ENCODE results near the gene MIEF1.
A peak's percentile ranks its signal among the peaks of the same experiment; 100 is the strongest.
"Not testable (repeated sequence)": the region's sequence is repeated elsewhere in the genome, so short reads cannot be mapped to it uniquely, and the experiment has no call there.

The MIEF1 gene

DNA sequence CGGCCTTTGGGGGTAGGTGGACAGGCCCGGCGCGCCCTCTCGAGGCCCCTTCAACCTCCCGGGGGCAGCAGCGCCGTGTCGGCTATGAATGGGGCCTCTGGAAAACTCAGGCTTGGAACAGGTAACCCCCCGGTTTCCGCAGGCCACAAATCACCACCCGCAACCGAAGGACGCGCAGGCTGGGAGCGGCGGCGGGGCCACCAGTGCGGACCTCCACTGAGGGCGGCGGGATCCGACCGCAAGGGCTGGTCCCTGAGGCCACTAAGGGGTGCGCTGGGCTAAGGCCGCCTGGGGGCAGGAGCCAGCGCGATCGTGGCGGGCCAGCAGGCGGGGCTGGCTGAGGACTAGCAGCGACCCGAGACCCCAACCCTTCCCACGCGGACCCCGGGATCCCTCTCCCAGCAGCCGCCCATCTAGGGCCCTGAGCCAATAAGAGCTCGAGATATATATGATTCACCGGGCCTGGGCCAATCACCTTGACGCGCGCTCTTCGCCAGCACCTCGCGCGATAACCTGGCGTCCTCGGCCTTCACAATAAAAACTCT lies 17.7 kb downstream of the MIEF1 start:
- no peaks in the 10 kb centered on the region for H3K27me3 Mint-ChIP-seq
- peak overlapping the region; percentile 100 for H3K27ac Mint-ChIP-seq
- peaks cover 86% of the 10 kb centered on the region for H3K36me3 Mint-ChIP-seq (ENCODE audit: low read depth)
- peaks cover 66% of the 10 kb centered on the region for H3K4me1 Mint-ChIP-seq (ENCODE audit: low read depth)
- intact Hi-C loops (cut with micrococcal nuclease) = loop anchor here (1.0 to 10.0 kb wide), 6 partner anchors 13 to 345 kb away; partner anchors contain the start of genes MIEF1, RPL3, RPS19BP1 and SYNGR1
- peak overlapping the region; percentile 94 for H3K4me3 Mint-ChIP-seq
- H3K9me3 Mint-ChIP-seq = no peaks in the 10 kb centered on the region

DNA sequence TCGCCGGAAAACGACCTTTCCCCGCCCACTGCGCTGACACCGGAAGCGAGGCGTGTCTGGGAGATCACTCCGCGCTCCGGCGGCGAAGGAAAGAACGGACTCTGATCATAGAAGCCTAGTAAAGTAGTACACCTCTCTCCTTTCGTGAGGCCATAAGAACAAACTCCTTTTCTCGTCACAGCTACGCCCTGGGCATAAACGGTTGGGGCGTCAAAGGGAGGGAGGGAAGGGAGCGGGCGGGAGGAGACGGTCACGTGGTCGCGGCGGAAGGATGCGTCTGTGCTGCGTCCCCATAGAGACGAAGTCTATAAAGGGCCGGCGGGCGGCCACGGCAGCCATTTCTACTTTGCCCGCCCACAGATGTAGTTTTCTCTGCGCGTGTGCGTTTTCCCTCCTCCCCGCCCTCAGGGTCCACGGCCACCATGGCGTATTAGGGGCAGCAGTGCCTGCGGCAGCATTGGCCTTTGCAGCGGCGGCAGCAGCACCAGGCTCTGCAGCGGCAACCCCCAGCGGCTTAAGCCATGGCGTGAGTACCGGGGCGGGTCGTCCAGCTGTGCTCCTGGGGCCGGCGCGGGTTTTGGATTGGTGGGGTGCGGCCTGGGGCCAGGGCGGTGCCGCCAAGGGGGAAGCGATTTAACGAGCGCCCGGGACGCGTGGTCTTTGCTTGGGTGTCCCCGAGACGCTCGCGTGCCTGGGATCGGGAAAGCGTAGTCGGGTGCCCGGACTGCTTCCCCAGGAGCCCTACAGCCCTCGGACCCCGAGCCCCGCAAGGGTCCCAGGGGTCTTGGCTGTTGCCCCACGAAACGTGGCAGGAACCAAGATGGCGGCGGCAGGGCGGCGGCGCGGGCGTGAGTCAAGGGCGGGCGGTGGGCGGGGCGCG lies 18.4 kb downstream of the MIEF1 start, which contains the start of gene ATF4:
TSS of gene ATF4 (plus strand) at position 337 of the 880 bp plus-strand sequence. CDS start 884 bp downstream, outside the sequence.
- Mint-ChIP-seq H3K4me3 (peak within 1 kb of the TSS; percentile 94), H3K36me3 (ENCODE audit: low read depth) (peaks cover 86% of the 10 kb centered on the region), H3K27me3 (no peaks in the 10 kb centered on the region), H3K27ac (peak within 1 kb of the TSS; percentile 100), H3K4me1 (ENCODE audit: low read depth) (peaks cover 70% of the 10 kb centered on the region), H3K9me3 (no peaks in the 10 kb centered on the region)
- intact Hi-C loops (cut with micrococcal nuclease) = loop anchor here (1.0 to 10.0 kb wide), 3 partner anchors 18 to 346 kb away; partner anchors contain the start of genes MIEF1 and RPL3

DNA sequence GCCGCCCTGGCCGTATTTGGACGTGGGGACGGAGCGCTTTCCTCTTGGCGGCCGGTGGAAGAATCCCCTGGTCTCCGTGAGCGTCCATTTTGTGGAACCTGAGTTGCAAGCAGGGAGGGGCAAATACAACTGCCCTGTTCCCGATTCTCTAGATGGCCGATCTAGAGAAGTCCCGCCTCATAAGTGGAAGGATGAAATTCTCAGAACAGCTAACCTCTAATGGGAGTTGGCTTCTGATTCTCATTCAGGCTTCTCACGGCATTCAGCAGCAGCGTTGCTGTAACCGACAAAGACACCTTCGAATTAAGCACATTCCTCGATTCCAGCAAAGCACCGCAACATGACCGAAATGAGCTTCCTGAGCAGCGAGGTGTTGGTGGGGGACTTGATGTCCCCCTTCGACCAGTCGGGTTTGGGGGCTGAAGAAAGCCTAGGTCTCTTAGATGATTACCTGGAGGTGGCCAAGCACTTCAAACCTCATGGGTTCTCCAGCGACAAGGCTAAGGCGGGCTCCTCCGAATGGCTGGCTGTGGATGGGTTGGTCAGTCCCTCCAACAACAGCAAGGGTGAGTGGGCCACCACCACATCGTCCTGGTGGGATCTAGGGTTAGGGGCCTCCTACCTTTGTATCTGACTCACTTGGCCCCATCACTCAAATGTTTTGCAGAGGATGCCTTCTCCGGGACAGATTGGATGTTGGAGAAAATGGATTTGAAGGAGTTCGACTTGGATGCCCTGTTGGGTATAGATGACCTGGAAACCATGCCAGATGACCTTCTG lies 19.2 kb downstream of the MIEF1 start:
- intact Hi-C loops (cut with micrococcal nuclease) = loop anchor here (10.0 kb wide), 2 partner anchors 206 to 346 kb away; partner anchors contain the start of gene RPL3

DNA sequence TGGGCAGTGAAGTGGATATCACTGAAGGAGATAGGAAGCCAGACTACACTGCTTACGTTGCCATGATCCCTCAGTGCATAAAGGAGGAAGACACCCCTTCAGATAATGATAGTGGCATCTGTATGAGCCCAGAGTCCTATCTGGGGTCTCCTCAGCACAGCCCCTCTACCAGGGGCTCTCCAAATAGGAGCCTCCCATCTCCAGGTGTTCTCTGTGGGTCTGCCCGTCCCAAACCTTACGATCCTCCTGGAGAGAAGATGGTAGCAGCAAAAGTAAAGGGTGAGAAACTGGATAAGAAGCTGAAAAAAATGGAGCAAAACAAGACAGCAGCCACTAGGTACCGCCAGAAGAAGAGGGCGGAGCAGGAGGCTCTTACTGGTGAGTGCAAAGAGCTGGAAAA lies 20.0 kb downstream of the MIEF1 start:
- not testable (repeated sequence) for H3K27me3 Mint-ChIP-seq
- H3K4me1 Mint-ChIP-seq (ENCODE audit: low read depth) = peaks cover 73% of the 10 kb centered on the region

More for the DNA sequence above, 19.2 kb downstream of the MIEF1 start:
- peaks cover 86% of the 10 kb centered on the region for H3K36me3 Mint-ChIP-seq (ENCODE audit: low read depth)
- peak overlapping the region; percentile 94 for H3K4me3 Mint-ChIP-seq
- H3K27me3 Mint-ChIP-seq, H3K9me3 Mint-ChIP-seq: not testable (repeated sequence)
- peak overlapping the region; percentile 100 for H3K27ac Mint-ChIP-seq
- peaks cover 70% of the 10 kb centered on the region for H3K4me1 Mint-ChIP-seq (ENCODE audit: low read depth)

DNA sequence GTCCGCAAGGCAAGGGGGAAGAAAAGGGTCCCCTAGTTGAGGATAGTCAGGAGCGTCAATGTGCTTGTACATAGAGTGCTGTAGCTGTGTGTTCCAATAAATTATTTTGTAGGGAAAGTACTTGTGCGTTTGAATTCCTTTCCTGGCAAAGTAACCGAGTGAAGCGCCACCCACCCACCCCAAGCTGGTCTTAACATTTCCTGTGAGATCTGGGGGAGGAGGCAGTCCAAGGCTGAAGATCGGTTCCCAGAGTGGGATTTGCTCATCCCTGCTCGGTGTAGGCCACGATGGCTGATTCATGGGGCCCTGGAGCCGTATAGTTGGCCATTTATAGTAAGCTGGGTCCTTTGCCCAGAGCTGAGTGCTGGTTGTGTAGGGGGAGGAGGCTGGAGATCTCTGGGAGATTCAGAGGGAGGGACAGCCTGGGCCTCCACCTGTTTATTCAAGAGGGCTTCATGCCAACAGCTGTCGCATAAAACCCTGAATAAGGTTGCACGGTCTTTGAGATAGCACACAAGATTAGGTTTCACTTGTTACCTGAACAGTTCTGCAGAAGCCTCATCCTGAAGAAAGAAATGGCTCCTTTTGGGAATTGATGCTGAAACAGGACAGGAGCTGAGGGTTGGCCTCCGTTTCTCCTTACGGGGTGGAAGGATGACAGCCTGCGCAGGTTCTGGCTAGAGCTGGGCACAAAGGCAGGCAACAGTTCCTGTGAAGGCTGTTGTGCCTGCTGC lies 20.6 kb downstream of the MIEF1 start:
- Mint-ChIP-seq H3K4me1 (ENCODE audit: low read depth) (peaks cover 73% of the 10 kb centered on the region), H3K4me3 (peak overlapping the region; percentile 94), H3K9me3 (no peaks in the 10 kb centered on the region), H3K27ac (peak overlapping the region; percentile 100), H3K27me3 (no peaks in the 10 kb centered on the region), H3K36me3 (ENCODE audit: low read depth) (peaks cover 82% of the 10 kb centered on the region)
- intact Hi-C loops (cut with micrococcal nuclease) = loop anchor here (10.0 kb wide), 2 partner anchors 208 to 348 kb away; partner anchors contain the start of gene RPL3

More for the DNA sequence above, 20.0 kb downstream of the MIEF1 start:
- H3K9me3 Mint-ChIP-seq = not testable (repeated sequence)
- intact Hi-C loops (cut with micrococcal nuclease) = loop anchor here (10.0 kb wide), 2 partner anchors 207 to 347 kb away; partner anchors contain the start of gene RPL3
- H3K27ac Mint-ChIP-seq = peak overlapping the region; percentile 100
- peak overlapping the region; percentile 94 for H3K4me3 Mint-ChIP-seq
- H3K36me3 Mint-ChIP-seq (ENCODE audit: low read depth) = peaks cover 82% of the 10 kb centered on the region

DNA sequence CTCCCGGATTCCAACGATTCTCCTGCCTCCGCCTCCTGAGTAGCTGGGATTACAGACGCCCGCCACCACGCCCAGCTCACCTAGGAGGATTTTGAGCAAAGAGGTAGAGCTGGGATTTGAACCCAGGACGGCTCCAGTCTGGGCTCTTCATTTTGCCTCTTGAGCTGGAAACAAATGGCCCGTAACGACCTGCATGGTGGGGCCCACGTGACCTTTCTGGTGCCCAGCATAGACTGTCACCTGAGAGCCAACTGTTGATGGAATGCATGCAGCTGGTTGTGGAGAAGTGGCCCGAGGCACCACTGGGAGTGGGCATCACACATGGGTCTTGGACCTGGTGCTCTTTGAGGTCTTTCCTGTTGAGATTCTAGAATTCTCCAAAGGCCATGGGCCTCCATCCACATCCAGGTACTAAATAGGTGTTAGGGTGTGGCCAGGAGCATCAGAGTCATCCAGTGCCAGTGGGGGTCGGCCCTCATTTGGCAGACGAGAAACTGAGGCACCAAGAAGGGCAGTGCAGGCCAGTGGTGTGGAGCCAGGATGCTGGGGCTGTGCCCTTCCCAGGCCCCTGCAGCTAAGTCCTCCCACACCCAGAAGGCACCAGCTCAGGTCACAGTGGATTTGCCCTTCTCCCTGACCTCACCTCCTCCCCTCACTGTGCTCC lies 22.1 kb downstream of the MIEF1 start:
- Mint-ChIP-seq H3K4me1 (ENCODE audit: low read depth) (peaks cover 77% of the 10 kb centered on the region), H3K4me3 (peak overlapping the region; percentile 13)

DNA sequence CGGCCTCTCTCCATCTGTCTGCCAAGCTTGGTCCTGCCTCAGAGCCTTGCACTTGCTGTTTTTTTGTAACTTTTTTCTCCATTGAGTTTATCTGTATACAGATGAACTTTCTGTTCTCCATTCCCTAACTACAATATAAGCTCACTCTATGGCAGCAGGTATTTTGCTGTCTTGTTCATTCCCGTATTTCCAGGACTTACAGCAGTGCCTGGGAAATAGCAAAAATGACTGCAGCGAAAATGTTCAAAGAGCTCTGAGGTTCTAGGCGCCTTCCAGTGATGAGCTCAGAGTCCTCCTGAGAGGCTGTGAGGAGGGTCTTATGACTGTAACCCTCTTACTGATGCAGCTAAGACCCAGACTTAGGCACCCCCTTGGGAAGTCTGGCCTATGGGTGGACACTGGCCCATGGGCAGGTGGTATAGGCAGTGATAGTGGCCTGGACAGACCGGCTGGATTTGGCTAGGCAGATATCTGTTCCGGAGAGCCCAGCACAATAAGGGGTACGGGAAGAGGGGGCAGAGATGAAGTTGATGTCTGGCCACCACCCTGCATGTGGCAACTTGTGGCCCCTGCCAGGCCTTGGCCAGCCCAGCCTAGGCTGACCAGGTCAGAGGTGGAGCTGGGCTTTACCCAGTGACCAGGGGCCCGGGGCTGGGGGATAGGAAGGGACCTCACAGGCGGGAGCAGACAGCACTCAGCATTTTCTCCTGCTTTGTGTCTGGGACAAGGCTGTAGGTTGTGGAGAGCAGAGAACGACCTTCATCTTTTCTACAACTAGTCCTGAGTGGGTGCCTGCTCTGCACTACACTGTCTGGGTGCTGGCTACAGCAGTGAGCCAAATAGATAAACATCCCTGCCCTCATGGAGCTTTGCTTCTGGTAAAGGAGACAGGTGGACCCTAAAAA lies 22.9 kb downstream of the MIEF1 start:
- no peak overlapping the region for H3K4me3 Mint-ChIP-seq
- intact Hi-C loops (cut with micrococcal nuclease) = loop anchor here (5.0 to 10.0 kb wide), 3 partner anchors 210 to 692 kb away; partner anchors contain the start of gene RPL3
- no peaks in the 10 kb centered on the region for H3K9me3 Mint-ChIP-seq
- peaks cover 84% of the 10 kb centered on the region for H3K4me1 Mint-ChIP-seq (ENCODE audit: low read depth)
- no peaks in the 10 kb centered on the region for H3K27me3 Mint-ChIP-seq
- H3K27ac Mint-ChIP-seq = peak overlapping the region; percentile 100
- peaks cover 97% of the 10 kb centered on the region for H3K36me3 Mint-ChIP-seq (ENCODE audit: low read depth)

More for the DNA sequence above, 22.1 kb downstream of the MIEF1 start:
- Mint-ChIP-seq H3K36me3 (ENCODE audit: low read depth) (peaks cover 96% of the 10 kb centered on the region), H3K27ac (peak overlapping the region; percentile 100), H3K9me3 (no peaks in the 10 kb centered on the region), H3K27me3 (no peaks in the 10 kb centered on the region)
- intact Hi-C loops (cut with micrococcal nuclease) = loop anchor here (10.0 kb wide), 2 partner anchors 209 to 349 kb away; partner anchors contain the start of gene RPL3

DNA sequence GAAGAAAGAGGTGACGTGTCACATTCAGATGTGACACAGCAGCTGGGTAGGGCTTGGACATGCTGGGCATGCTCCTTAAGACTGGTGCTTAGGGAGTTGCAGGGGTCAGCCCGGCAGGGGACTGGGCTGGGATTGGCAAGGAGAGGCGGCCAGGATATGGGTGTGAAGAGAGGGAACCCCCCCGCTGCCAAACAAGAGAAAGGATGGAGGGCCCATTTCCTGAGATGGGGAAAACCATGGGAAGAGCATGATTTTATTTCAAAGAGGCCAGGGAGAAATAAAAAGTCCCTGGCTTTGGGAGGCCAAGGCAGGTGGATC lies 23.5 kb downstream of the MIEF1 start:
- intact Hi-C loops (cut with micrococcal nuclease) = loop anchor here (5.0 to 10.0 kb wide), 3 partner anchors 211 to 692 kb away; partner anchors contain the start of gene RPL3
- Mint-ChIP-seq H3K27me3 (no peaks in the 10 kb centered on the region), H3K36me3 (ENCODE audit: low read depth) (peaks cover 97% of the 10 kb centered on the region), H3K9me3 (no peaks in the 10 kb centered on the region), H3K4me1 (ENCODE audit: low read depth) (peaks cover 90% of the 10 kb centered on the region), H3K27ac (peak overlapping the region; percentile 100), H3K4me3 (no peak overlapping the region)

DNA sequence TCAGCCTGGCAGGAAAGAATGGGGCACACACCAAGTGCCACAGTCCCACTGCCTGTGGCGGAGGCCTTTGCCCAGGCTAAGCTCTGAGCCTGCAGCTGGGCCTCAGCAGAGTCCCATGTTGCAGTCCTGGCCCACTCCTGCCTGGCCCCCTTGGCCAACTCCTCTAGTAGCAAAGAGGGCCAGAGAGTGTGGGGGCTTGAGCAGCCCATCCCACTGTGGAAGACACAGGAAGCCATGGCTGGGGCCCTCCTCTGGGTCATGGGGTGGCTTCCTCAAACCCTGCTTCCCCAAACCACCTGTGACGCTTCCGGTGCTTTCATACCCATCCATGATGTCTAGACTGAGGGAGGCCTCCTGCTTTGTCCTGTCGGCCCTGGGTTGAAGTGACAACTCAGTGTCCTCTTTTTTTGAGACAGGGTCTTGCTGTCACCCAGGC lies 24.7 kb downstream of the MIEF1 start:
- Mint-ChIP-seq H3K36me3 (ENCODE audit: low read depth) (peaks cover 97% of the 10 kb centered on the region), H3K27me3 (no peaks in the 10 kb centered on the region), H3K4me3 (no peak overlapping the region), H3K4me1 (ENCODE audit: low read depth) (peaks cover 98% of the 10 kb centered on the region), H3K27ac (peak overlapping the region; percentile 100), H3K9me3 (no peaks in the 10 kb centered on the region)
- intact Hi-C loops (cut with micrococcal nuclease) = loop anchor here (5.0 to 10.0 kb wide), 3 partner anchors 212 to 691 kb away; partner anchors contain the start of gene RPL3

DNA sequence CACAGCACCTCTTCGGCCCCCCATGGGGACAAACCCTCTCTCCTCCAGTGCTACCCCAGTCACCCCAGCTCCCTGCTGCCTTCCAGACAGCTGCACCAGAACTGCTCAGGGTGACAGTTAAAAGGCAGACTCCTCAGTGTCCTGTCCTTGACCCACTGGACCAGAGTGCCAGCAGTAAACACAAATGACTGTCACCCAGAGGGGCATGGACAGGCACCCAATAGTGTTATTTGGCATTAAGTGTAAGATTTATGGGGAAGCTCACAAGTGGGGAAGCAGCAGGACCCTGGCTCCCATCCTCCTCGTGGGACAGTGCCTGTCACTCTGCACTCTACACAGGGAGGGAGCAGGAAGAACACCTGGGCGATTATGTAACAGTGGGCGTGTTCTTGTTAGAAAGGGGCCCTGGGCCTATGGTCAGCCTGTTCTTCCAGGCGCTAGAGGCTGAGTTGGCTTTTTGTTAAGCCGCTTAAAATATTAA lies 25.4 kb downstream of the MIEF1 start:
- Mint-ChIP-seq H3K4me3 (no peak overlapping the region), H3K36me3 (ENCODE audit: low read depth) (peaks cover 97% of the 10 kb centered on the region), H3K9me3 (no peaks in the 10 kb centered on the region), H3K27me3 (no peaks in the 10 kb centered on the region), H3K27ac (peak overlapping the region; percentile 100), H3K4me1 (ENCODE audit: low read depth) (peaks cover 94% of the 10 kb centered on the region)
- intact Hi-C loops (cut with micrococcal nuclease) = loop anchor here (5.0 to 10.0 kb wide), 3 partner anchors 213 to 690 kb away; partner anchors contain the start of gene RPL3

DNA sequence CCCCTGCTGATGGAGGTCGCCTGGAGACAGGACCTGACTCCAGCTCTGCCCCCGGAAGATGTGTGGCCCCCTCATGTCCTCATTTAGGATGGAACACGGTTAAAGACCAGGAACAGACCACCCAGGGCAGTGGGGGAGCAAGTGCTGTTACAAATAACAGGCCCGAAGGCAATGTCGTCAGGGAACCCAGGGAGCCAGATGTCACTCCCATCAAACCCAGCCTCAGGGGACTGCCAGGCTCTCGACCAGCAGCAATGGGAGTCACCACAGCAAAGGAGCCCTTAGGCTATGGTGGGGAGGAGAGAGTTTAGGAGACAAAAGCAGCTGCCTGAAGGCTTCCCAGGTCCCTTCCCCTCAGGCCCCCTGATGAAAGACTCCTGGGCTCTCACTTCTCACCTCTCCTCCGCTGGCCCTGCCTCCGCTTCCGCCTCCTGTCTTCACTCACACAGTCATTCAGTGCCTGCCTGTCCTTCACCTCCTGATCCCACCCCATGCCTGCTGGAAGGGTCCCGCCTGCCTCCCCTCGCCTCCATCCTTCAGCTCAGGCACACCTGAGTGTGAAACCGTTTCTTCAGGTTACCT lies 26.1 kb downstream of the MIEF1 start:
- Mint-ChIP-seq H3K36me3 (ENCODE audit: low read depth) (peaks cover 93% of the 10 kb centered on the region), H3K27me3 (no peaks in the 10 kb centered on the region), H3K4me1 (ENCODE audit: low read depth) (peaks cover 88% of the 10 kb centered on the region), H3K4me3 (no peak overlapping the region), H3K9me3 (no peaks in the 10 kb centered on the region), H3K27ac (no peak overlapping the region)
- intact Hi-C loops (cut with micrococcal nuclease) = loop anchor here (5.0 to 10.0 kb wide), 3 partner anchors 213 to 689 kb away; partner anchors contain the start of gene RPL3
